ENCODE data around the gene EXOC3L4. TPM values are rescaled to one million over a fixed set of nuclear protein-coding genes. Genes with fewer than 3 reads are reported as not detected.

Gene EXOC3L4
- total and polyA plus RNA-seq, 10 donors = 2.0 to 39.2 (median 12.6) TPM

DNA sequence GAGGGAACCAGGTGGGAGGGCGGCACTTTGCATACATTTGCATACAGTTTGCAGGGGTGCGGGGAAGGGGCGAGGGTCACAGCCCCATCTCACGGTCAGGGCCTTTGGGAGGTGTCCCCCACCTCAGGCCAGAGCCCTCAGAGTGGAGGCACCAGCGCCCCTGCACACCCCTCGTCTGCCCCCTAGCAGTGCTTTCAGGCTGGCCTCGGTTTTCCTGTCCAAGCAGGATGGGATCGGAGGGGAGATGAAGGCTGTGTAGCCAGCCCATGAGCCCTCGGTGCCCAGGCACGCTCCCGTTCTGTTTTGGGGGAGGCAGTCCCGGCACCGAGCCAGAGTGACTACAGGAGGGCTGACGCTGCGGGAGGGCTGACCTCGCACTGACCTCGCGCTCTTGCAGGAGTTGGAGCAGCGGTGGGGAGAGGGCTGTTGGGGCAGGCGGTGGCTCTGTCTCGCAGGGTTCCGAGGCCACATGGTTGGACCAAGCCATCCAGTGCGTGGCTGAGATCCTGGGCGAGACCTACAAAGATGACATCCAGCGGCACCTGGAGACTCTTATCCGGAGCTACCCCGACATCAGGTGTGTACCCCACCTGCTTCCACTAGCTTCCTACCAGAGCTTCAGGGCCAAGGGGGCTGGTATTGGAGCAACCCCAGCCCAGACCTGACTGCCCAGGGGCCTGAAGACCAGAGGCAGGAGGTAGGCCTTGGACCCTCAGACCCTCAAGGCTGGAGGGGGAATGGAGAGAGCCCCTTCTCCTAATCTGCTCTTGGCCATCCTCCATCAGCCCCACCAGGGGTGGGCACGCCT, 13.6 kb downstream of the EXOC3L4 start:
- DNase-seq = no peak
- peaks cover 6 to 49% (median 17%) of the 10 kb centered on the region in 7 donors for H3K27me3 ChIP-seq (replicated peaks in 1 of 7)
- 84 to 90% (median 88%) methylated on average over 25 to 28 of the region's 28 CpGs for WGBS, 5 donors
- TF ChIP-seq, protein P1, sequence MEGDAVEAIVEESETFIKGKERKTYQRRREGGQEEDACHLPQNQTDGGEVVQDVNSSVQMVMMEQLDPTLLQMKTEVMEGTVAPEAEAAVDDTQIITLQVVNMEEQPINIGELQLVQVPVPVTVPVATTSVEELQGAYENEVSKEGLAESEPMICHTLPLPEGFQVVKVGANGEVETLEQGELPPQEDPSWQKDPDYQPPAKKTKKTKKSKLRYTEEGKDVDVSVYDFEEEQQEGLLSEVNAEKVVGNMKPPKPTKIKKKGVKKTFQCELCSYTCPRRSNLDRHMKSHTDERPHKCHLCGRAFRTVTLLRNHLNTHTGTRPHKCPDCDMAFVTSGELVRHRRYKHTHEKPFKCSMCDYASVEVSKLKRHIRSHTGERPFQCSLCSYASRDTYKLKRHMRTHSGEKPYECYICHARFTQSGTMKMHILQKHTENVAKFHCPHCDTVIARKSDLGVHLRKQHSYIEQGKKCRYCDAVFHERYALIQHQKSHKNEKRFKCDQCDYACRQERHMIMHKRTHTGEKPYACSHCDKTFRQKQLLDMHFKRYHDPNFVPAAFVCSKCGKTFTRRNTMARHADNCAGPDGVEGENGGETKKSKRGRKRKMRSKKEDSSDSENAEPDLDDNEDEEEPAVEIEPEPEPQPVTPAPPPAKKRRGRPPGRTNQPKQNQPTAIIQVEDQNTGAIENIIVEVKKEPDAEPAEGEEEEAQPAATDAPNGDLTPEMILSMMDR (IDR thresholded peaks at IDR 0.05 in 8 of 11, conservative IDR thresholded peaks at IDR 0.05 in 3 of 11) = no peak
- TF ChIP-seq POLR2A (IDR thresholded peaks at IDR 0.05) = no peak
- peak in 1 of 3 donors; percentile 10 for TF ChIP-seq POLR2AphosphoS5 (IDR thresholded peaks at IDR 0.05)
- H3K9me3 ChIP-seq = no peaks in the 10 kb centered on the region
- no peak overlapping the region for H3K4me3 ChIP-seq
- H3K4me1 ChIP-seq = peaks cover 23 to 72% (median 60%) of the 10 kb centered on the region in 6 donors
- H3K27ac ChIP-seq = peak overlapping the region in 3 of 8 donors; percentile 16 to 48 (median 37)
- H3K36me3 ChIP-seq = no peaks in the 10 kb centered on the region
- intact Hi-C loops (cut with DNase I; ENCODE audit: low total_unique reads) = loop anchor here (10.0 kb wide), 2 partner anchors 77 to 187 kb away; no protein-coding TSS in a partner anchor

DNA sequence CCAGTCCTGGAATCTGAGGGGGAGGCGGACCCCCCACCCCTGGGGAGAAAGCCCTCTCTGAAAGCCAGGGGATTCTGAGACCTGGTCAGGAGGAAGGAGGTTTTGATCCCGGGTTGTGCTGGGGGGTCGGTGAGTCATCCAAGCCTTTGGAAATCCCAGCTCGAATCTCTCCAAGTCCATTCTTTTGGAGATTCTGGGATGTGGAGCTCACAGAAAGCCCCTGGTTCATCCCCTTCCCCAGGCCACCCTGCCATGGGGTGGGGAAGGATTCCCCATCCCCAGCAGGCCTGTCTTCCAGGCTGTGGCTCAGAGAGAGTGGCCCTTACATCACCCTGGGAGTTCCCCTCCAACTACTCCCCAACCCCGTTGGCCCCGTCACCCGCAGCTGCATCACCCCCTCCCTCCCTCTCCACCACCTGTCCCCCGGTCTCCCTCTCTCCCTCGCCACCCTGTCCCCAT, 14.3 kb downstream of the EXOC3L4 start:
- H3K27ac ChIP-seq = peak overlapping the region in 3 of 8 donors; percentile 16 to 48 (median 37)
- intact Hi-C loops (cut with DNase I; ENCODE audit: low total_unique reads) = loop anchor here (10.0 kb wide), 2 partner anchors 76 to 186 kb away; no protein-coding TSS in a partner anchor
- H3K4me1 ChIP-seq = peaks cover 17 to 72% (median 59%) of the 10 kb centered on the region in 6 donors
- no peak for DNase-seq
- no peak overlapping the region for H3K4me3 ChIP-seq
- no peaks in the 10 kb centered on the region for H3K36me3 ChIP-seq
- no peaks in the 10 kb centered on the region for H3K9me3 ChIP-seq
- TF ChIP-seq POLR2AphosphoS5 (IDR thresholded peaks at IDR 0.05) (no peak), POLR2A (IDR thresholded peaks at IDR 0.05) (no peak)
- TF ChIP-seq, protein P1 (IDR thresholded peaks at IDR 0.05 in 8 of 11, conservative IDR thresholded peaks at IDR 0.05 in 3 of 11) = no peak
- H3K27me3 ChIP-seq (replicated peaks in 1 of 7) = peaks cover 6 to 43% (median 11%) of the 10 kb centered on the region in 7 donors
- 31 to 49% (median 36%) methylated on average over 6 to 9 of the region's 9 CpGs for WGBS, 5 donors

DNA sequence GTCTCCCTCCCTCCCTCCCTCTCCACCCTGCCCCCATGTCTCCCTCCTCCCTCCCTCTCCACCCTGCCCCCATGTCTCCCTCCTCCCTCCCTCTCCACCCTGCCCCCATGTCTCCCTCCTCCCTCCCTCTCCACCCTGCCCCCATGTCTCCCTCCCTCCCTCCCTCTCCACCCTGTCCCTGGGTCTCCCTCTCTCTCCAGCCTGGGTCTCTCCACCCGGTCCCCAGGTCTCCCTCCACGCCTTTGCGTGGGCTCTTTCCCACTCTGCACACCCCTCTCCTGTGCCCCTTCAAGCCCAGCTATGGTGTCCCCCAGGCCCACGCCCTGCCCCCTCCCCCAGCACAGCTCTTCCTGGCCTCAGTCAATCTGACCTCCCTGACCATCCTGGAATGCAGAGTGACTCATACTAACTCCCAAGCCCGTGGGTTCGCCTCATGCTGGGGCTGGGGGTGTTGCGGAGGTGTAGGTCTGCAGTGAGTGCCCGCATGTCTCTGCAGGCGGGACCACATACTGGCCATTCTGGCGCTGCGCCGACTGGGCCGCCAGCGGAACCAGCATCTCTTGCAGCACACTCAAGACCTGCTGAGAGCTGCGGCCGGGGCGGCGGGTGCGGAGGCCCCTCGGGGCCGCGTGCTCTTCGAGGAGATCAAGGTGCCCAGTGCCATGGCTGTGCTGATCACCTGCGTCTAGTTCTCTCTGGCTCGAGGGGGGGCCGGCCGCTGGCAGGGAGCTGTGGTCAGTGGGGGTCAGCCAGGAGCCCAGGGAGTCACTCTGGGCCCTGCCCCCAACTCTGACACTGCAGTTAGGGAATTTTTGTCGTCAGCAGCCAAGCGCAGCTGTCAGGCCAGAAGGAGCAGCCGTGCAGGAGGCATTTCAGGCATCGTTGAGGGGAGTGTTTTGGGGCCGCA, 15.3 kb downstream of the EXOC3L4 start:
- Histone ChIP-seq H3K4me3 (no peak overlapping the region), H3K27ac (peak overlapping the region in 7 of 8 donors; percentile 51 to 99 (median 61)), H3K27me3 (replicated peaks in 1 of 7) (peaks cover 0 to 33% (median 1%) of the 10 kb centered on the region in 7 donors), H3K9me3 (no peaks in the 10 kb centered on the region), H3K36me3 (no peaks in the 10 kb centered on the region), H3K4me1 (peaks cover 10 to 72% (median 59%) of the 10 kb centered on the region in 6 donors)
- WGBS, 5 donors = 49 to 72% (median 70%) methylated on average over 9 to 32 of the region's 32 CpGs
- intact Hi-C loops (cut with DNase I; ENCODE audit: low total_unique reads) = loop anchor here (10.0 kb wide), 2 partner anchors 75 to 185 kb away; no protein-coding TSS in a partner anchor
- TF ChIP-seq, protein P1 (IDR thresholded peaks at IDR 0.05 in 8 of 11, conservative IDR thresholded peaks at IDR 0.05 in 3 of 11) = no peak
- peak in 1 of 3 donors; percentile 34 for TF ChIP-seq POLR2AphosphoS5 (IDR thresholded peaks at IDR 0.05)
- DNase-seq = no peak
